ENCODE results near the gene PLXNB2. TPM values are rescaled to one million over a fixed set of nuclear protein-coding genes. Genes with fewer than 3 reads are reported as not detected.
"Not testable (repeated sequence)": the region's sequence is repeated elsewhere in the genome, so short reads cannot be mapped to it uniquely, and the experiment has no call there.

The PLXNB2 gene
- total RNA-seq, 1 donor from 2014 or later = 108 TPM

DNA sequence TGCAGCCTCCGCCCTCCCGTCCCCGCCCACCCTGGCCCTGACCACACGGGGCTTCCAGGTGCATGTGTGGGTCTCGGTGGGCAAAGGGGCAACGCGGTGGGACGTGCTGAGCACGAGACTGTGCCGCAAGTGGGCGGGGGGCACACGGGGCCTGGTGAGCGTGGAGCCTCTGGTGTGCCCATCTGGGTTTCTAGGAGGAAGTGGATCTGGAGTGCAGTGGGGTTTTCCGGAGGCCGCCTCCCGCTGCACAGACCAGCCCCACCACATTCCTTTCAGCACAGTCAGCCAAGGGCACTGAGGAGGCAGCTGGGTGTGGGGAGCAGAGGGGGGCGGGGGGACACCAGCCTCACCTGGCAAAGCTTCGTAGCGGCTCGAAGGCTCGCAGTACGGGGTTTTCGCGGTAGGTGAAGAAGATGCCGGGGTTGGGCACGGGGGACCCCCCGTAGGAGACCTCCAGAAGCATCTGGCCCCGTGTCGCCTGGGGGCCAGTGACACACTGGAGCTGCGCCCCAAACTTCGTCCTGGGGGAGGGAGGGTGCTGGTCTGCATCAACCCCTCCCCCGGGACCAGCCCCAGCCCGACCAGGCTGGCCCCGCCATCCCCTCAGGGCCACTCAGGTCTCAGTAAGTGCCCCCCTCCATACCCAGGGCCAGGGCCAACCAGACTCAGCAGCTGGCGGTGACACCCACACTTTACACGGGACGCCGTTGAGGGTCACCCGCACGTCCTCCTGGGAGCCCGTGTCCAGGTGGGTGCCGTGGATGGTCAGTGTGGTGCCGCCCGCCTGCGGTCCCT lies 24.9 kb downstream of the PLXNB2 start:
- no peak for DNase-seq (ENCODE audit: low spot score)

DNA sequence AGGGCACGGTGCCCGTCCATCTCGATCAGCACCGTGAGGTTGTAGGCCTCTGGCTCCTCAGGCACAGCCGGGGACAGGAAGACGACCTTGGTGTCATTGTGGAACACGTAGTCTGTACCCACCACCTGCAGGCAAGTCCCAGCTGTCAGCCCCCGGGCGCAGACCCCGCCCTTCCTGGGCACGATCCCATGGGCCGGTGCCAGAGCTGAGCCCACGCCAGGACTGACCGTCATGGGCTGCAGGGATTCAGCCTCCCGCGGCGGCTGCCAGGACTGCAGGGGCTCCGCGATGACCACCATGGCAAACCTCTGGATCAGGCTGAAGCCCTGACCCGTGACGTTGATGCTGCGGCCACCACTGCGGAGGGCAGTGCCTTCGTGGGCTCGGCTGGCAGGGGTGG lies 25.5 kb downstream of the PLXNB2 start:
- no peak for DNase-seq (ENCODE audit: low spot score)

DNA sequence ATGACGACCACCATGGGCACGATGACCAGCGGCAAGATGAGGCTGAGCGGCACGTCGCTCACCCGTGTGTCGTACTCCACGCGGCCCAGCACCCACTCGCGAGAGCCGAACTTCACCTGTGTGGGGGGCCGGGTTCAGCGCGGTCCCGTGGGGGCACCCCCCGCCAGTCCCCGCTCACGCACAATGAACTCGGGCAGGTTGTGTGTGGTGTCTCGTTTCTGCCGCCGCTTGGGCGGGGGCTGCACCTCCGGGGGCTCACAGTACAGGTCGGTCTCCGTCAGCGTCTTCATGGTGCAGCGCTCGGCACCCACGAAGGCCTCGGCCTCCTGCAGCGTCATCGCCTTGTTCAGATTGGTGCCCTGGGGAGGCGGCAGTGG lies 26.1 kb downstream of the PLXNB2 start:
- no peak for DNase-seq (ENCODE audit: low spot score)

DNA sequence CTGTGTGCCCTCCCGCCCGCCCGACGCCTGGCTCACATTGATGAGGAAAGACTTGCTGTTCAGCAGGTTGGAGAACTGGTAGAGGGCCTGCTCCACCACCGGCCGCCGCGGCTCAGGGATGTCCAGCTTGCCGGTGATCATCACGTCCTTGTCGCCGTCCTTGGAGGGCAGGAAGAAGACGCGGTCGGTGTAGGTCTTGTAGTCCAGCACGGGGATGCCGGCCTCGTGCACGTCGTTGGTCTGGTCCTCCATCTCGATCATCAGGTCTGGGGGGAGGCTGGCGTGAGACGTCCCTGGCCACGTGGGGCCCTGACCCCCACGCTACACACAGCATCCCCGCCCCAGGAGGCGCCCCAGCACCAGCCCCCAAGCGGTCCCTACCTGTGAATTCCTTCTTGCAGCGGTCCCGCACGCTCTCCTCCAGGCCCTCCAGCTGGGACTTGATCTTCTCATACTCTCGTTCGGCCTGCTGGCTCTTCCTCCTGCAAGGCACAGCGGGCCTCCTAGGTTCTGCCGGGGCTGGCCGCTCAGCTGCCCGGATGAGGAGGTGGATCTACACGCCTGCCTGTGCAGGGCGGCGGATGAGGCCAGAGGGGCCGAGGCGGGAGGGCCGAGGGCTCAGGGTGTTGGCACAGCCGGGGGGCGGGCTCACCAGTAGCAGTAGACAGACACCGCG lies 26.6 kb downstream of the PLXNB2 start:
- no peak for DNase-seq (ENCODE audit: low spot score)

DNA sequence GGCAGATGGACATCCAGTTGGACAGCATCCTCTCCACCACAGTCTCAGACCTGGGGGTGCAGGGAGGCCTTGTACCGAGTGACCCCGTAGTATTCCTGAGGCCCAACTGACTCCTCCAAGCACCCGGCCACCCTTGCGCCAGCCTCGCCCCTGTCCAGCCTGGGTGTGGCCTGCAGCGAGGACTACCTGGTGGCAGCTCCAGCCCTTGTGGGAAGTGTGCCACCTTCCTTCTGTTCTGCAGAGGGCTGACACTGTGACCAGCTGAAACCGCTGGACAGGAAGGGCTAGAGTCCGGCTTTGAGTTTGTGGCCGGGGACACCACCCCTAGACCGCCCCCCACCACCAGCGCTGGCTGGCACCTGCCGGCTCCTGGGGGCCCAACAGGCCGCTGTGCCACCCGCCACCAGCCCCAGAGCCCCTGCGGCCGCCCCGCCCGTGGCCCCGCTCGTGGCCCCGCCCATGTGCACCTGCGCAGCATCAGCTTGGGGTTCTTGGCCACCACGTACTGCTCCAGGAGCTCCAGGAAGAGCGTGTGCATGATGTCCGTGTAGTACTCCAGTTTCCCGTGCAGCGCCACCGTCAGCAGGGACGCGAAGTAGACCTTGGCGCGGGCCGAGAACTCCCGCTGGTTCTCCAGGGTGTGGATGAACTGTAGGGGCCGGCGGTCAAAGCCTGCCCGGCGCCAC lies 27.3 kb downstream of the PLXNB2 start:
- no peak for DNase-seq (ENCODE audit: low spot score)

DNA sequence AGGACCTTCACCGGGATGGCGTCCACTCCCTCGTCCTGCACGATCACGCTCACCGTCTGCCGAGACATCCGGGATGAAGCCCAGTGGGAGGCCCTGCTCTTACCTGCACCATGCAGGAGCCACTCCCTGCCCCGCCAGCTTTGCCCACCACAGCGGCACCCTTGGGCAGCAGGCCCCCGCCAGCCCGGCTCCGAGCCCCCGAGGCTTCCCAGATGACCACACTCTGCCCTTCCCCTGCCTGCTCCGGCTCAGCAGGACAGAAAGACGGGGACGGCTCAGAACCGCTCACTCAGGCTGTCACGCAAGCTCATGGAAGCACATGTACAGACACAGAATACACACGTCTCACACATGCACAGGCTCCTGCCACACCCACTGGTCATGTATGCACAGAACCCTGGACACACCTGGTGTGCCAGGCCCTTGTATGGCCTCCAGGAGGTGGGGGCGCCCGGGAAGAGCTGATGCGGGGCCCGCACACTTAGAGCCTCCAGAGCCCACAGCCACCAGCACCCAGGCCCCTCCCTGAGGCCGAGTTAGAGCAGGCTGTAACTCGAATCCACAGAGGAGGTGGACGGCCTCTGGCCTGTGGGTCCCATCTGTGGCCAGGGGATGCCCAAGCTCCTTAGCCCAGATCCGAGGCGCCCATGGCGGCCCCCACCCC lies 28.4 kb downstream of the PLXNB2 start:
- DNase-seq (ENCODE audit: low spot score) = no peak

DNA sequence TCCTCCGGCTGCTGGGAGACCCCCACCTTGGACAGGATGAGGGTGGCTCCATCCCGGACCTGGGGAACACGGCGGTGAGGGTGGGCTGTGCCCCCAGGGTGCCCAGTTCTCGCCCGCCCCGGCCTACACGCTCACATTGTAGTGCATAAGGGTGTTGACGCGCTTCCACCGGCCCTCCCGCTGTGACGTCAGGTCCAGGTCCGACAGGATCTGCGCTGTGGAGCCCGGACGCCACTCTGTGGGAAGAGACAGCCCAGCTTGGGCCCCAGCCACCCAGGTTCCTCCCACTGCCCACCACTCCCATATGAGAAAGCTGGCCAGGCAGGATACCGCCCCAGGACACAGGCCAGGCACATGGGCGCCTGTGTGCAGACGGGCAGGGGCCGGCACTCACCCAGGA lies 29.0 kb downstream of the PLXNB2 start:
- DNase-seq (ENCODE audit: low spot score) = no peak

DNA sequence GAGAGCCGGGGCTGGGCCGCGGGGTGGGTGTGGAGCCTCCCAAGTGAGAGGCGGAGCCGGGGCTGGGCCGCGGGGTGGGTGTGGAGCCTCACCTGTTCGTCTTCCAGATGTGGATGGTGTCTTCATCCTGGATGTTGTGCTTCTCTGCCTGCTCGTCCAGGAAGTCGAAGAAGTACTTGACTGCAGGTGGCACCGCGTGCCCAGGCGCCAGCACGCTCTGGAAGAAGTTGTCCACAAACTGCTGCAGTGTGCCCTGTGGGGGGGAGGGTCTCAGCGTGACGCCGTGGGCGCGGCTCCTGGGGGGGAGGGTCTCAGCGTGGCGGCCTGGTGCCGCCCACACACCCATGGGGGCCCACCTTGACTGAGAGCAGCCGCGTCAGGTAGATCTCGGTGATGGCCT lies 29.7 kb downstream of the PLXNB2 start:
- no peak for DNase-seq (ENCODE audit: low spot score)

DNA sequence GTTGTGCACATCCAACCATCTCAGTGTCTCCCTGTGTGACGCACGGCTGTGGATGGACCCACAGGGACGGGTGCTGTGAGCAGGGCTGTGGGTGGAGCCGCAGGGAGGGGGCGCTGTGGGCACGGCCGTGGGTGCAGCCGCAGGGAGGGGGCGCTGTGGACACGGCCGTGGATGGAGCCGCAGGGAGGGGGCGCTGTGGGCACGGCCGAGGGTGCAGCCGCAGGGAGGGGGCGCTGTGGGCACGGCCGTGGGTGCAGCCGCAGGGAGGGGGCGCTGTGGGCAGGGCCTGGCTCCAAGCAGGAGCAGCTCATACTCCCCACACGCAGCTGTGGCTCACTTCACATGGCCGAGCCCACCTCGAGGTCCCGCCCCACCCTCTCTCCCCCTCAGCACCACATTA lies 31.3 kb downstream of the PLXNB2 start:
- DNase-seq (ENCODE audit: low spot score) = no peak

DNA sequence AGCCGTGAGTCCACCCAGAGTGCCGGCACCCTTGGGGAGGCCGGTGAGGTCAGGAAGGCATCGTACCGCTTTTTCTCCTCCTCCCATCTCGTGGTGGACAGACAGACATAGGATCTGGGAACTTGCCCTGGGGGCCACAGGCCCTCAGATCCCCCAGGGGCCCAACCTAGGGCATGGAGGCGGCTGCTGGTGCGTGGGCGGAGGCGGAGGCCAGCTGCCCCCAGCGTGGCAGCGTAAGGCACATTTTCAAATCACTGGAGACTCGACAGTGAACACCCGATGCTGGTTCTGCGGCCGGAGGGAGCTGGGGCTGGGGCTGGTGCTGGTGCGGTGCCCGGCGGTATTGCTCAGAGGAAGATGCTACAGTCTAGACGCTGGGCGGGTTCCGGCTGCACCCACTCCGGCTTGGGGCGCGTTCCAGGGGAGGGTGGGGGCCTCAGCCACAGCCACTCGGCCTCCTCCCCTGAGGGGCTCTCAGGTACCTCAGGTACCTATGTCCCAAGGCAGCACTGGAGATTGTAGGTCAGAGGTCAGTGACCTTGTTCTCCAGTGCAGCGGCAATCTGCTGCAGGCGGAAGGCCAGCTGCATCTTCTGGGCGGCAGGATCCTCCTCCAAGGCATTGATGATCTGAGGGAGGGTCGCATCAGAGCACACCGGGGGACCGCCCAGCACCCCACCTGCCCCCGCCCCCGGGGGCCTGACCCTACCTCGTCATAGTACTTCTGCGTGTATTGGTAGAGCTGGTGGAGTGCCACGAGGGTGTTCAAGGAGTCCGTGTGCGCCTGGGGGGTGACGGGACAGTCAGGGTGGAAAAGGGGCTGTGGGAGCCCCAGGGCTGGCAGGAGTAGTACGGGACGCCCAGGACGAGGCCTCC lies 32.0 kb downstream of the PLXNB2 start:
- no peak for DNase-seq (ENCODE audit: low spot score)

DNA sequence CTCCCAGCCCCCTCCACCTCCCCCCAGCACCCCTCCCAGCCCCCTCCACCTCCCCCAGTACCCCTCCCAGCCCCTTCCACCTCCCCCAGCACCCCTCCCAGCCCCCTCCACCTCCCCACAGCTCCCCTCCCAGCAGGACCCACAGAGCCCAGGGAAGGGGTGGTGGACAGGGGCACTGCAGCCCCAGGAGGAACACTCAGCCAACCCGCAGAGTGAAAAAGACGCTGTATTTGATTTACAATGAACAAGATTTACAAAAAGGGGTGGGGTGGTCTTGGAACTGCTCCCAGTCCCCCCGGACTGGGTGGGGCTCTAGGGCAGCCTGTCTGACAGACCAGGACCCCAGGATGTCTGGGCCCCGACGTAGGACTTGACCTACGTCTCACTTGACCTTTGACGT lies 32.7 kb downstream of the PLXNB2 start:
- DNase-seq (ENCODE audit: low spot score) = no peak

DNA sequence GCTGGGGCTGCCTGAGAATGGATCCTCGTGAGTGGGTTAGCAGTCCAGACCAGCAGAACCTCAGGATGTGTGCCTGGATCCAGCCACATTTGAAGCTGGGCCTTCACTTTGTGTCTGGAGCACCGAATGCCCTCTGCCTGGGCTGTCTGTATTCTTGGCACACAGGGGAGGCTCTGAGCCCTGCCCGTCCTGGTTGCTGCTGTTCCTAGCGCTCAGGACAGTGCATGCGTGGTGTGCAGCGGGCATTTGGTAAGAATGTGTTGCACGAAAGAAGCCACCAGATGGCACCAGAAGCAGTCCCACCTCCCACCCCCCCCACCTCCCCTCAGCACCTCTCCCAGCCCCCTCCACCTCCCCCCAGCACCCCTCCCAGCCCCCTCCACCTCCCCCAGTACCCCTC lies 33.1 kb downstream of the PLXNB2 start:
- DNase-seq (ENCODE audit: low spot score) = no peak

DNA sequence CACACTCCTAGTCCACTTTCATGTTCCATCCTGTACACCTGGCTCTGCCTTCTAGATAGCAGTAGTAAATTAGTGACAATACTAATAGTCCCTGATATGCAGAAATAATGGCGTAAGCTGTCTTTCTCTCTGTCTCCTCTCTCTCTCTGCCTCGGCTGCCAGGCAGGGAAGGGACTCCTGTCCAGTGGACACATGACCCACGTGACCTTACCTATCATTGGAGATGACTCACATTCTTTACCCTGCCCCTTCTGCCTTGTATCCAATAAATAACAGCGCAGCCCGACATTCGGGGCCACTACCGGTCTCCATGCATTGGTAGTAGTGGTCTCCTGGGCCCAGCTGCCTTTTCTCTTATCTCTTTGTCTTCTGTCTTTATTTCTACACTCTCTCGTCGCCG lies 33.7 kb downstream of the PLXNB2 start:
- DNase-seq (ENCODE audit: low spot score) = not testable (repeated sequence)

DNA sequence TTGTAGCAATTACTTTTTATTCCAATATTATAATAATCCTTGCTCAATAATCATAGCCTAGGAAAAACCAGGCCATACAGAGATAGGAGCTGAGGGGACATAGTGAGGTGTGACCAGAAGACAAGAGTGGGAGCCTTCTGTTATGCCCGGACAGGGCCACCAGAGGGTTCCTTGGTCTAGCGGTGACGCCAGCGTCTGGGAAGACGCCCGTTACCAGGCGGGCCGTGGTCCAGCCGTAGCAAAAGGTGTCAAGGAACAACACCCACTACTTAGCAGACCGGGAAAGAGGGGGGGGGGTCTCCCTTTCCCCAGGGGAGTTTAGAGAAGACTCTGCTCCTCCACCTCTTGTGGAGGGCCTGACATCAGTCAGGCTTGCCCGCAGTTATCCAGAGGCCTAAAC lies 34.1 kb downstream of the PLXNB2 start:
- not testable (repeated sequence) for DNase-seq (ENCODE audit: low spot score)

DNA sequence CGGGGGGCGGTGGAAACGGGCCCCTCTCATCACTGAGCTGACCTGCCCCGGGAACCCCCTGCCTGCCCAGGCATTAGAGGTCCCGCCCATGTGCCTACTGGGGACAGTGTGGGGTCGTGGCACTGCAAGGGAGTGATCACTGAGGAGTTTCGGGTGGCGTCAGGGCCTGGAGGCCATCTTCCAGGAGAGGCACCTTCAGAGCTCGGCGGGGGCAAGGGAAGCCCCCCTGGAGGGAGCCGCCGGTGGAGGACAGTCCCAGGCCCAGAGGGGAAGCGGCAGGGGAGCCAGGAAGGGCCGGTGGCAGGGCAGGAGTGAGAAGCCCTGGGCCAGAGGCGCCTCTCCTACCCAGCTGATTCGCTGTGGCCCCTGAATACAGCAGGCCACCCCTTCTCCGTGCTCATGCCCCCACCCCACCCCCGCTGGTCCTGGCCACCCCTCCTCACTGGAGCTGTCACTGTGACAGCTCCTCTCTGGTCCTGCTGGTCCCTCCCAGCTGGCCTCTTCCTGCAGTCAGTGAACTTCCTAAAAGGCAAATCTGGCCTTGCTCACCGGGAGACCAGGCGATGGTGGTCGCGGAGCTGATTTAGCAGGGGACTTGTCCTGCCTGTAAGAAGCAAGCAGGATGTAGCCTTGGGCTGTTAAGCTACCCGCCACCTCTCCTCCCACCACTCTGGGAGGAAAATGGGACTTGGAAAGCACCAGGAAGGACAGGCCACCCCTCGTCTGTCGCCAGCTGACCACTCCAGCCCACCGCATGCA lies 35.2 kb downstream of the PLXNB2 start:
- no peak for DNase-seq (ENCODE audit: low spot score)

DNA sequence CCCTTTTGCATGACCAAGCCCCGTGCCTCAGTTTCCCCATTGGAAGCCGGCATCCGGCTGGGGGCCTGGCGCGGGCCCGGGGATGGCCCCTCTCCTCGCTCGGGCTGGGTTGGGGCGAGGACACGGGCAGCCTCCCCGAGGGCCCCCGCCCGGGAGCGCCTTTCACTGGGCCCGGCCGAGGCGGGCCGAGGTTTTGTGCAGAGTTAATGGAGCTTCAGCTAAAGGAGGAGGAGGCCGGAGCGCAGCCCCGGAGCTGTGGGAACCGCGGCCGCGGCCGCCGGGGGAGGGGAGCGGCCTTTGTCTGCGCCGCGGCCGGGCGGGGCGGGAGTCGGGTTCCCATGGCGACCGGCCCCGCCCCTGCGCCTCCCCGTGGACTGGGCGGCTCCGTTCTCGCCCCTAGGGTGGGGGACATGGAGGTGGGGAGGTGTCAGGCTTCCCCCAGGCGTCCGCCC lies 35.9 kb downstream of the PLXNB2 start:
- no peak for DNase-seq (ENCODE audit: low spot score)

DNA sequence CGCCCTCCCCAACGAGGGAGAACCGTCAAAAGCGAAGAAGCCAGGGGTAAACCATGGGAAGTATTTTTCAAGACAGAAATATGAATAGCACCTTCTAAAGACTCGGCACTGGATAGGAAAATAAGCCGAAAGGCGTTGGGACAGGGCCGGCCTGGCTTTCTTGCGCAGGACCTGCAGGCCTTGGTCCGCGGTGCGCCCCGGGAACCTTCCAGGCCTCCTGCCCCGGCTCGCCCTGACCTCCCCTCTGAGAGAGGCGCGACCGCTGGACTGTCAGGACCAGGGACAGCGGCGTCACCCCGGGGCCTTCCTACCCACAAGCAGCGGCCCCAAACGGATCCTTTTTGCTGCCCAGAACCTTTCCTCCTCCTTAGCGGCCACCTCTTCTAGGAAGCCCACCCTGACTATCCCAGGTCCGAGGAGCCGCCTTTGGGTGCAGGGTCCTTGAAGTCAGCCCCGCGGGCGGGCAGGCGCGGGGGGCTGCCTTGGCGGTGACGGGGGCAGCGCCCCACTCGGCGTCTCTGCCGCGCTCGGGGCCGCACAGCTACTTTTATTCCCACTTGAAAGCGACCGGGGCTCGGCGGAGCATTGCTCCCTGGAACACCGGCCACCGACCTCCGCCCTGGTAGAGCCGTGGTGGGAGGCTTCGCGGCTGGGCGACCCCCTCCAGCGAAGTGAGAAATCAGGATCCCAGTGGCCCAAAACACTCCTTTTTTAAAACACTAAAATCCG lies 36.6 kb downstream of the PLXNB2 start:
- DNase-seq (ENCODE audit: low spot score) = no peak

DNA sequence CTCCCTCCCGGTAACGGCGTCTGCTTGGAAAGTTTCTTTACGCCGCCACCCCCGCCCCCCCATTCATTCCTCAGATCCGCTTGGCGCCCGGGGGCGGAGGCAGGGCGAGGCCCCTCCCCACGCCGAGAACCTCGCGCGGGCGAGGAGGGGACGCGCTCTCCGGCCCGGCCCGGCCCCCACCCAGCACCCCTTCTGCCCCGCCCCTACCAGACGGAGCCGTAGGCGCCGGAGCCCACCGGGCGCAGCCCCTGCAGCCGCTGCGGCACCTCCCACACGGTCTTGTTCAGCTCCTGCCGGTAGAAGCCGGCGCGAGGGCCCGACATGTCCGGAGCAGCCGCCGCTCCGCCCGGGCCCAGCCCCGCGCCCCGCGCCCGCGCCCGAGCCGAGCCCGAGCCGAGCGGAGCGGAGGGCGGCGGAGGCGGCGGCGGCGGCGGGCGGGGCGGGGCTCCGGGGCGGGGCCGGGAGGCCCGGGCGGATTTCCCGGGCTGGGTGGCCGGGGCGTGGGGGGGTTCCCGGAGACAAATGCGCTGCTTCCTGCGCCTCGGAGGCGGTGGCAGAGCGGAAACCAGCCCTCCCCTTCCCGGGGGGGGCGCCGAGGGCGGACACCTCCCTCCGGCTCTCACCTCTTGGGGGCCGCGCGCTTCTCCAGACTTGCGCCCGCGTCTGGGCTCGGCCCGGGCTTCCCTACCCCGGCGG lies 37.3 kb downstream of the PLXNB2 start, which contains the start of gene MAPK11:
MAPK11 (minus strand) TSS at position 411 of the 696 bp plus-strand sequence; CDS start at position 323, 88 bp downstream.
- DNase-seq (ENCODE audit: low spot score) = no peak

DNA sequence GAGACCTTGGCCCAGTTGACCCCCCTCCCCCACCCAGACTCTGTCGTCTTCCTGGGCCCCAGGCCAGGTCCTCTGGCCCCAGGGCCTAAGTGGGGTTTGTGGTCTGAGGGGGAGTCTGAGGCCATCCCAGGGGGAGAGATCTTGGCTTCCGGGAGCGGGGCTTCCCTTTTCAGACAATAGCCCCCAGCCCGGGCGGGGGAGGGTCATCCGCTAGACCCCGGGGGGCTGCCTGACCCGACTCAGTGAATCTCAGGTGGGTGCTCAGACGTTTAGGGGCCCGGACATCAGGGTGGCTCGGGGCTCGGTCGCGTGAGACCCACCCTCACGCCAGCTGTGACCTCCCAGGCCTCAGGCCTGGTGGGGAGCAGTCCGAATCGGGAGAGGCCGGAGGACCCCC lies 37.9 kb downstream of the PLXNB2 start:
- DNase-seq (ENCODE audit: low spot score) = no peak
